H54 (cell line): ENCODE measurements around the gene OPN1MW3.

ENCODE experiments used
- DNase-seq: peaks from one replicate; pipeline ENCODE4 v3.0.0; 2011; ENCODE audit warnings: low spot score, mixed read lengths; ENCODE audit not compliant: insufficient read length
- FAIRE-seq: peaks from 3 replicates; lab custom pipeline; 2011; peaks lifted over from hg19 to GRCh38; lab: Jason Lieb, UNC
- POLR2A ChIP-seq: IDR thresholded peaks from 2 replicates; pipeline ENCODE4 v1.6.1; 2011; ENCODE audit warnings: low read depth, mild to moderate bottlenecking, low read length

Gene OPN1MW3

DNA sequence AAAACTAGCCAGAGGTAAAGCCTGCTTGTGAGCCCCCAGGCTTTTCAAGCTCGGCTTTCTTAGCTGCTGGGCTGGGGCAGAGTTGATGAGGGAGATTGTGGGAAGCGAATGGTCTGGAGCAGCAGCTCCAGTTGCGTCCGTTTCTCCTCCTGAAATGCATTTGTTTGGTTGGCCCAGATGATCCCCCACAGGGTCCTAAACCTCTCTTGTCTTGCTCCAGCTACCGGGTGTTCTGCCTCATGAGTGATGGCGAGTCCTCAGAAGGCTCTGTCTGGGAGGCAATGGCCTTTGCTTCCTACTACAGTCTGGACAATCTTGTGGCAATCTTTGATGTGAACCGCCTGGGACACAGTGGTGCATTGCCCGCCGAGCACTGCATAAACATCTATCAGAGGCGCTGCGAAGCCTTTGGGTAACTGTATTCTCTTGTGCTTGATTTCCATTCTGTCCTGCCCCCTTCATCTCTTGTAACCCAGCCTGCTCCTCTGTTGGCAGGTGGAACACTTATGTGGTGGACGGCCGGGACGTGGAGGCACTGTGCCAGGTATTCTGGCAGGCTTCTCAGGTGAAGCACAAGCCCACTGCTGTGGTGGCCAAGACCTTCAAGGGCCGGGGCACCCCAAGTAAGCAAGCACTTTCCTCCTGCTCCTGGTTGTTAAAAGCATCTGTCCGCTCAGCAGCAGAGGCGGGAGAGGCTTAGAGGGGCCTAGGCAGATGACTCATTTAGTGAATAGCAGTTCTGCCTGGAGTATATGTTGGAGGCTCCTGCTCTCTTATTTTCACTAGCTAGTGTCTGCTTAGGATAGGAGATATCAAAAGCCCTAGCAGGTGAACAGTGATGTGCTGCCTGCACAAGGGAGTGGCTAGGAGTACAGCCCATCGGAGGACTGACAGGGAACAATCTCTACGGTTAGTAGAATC is 53.5 kb downstream of the OPN1MW3 start:
- no peak for FAIRE-seq
- no peak for DNase-seq
- no peak for TF ChIP-seq POLR2A

DNA sequence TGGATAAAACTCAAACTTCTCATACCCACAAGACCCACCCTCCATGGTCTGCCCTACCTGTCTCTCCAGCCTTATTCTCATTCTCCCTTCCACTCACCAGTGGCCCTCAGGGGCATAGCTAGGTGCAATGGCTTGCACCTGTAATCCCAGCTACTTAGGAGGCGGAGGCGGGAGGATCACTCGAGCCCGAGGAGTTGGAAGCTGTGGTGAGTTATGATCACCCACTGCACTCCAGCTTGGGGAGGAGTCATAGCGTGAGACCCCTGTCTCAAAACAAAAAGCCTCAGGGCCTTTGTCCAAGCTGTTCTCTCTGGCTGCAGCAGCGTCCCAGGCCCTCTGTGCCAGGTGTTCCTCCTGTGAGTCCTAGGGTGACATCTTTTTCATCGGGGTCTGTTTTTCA is 54.7 kb downstream of the OPN1MW3 start:
- FAIRE-seq (no peak), DNase-seq (no peak)
- no peak for TF ChIP-seq POLR2A

DNA sequence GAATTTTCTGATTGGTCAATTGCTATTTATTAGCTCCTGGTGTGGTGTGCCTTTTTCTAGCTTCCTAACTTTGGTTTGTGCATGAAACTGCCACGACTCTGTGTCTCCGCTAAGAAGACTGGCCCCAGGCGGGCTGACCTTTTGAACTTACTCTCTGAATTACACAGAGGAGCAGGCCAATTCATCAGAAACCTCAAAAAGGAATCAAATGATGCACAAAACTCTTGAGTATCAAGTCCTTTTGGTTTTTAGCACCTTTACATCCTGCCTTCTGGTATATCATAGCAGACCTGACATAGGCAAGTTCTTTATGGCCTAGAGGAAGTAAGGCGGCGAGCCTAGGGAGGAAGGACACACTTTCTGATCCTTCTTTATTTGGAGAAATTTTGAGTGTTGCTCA is 55.8 kb downstream of the OPN1MW3 start:
- FAIRE-seq (no peak), DNase-seq (no peak)

DNA sequence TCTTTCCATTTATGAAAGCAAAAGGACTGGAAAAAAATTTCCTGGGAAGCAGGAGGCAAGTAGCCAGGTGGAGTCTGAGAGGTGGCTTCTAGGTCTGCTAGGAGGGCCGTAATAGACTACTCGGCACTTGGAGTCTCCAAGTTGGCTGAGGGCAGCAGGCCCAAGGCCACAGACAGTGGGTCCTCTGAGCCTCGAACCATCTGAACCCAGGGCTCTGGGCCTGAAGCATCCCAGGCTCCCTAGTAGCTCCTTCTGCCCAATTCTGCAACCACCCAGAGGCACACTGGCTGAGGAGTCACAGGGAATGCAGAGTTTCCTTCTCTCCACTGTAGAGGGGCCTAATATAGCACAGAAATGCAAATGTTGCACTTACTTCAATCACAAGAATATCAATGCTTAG is 58.0 kb downstream of the OPN1MW3 start:
- no peak for DNase-seq
- no peak for FAIRE-seq
- TF ChIP-seq POLR2A: no peak

More for the DNA sequence above, 55.8 kb downstream of the OPN1MW3 start:
- no peak for TF ChIP-seq POLR2A

DNA sequence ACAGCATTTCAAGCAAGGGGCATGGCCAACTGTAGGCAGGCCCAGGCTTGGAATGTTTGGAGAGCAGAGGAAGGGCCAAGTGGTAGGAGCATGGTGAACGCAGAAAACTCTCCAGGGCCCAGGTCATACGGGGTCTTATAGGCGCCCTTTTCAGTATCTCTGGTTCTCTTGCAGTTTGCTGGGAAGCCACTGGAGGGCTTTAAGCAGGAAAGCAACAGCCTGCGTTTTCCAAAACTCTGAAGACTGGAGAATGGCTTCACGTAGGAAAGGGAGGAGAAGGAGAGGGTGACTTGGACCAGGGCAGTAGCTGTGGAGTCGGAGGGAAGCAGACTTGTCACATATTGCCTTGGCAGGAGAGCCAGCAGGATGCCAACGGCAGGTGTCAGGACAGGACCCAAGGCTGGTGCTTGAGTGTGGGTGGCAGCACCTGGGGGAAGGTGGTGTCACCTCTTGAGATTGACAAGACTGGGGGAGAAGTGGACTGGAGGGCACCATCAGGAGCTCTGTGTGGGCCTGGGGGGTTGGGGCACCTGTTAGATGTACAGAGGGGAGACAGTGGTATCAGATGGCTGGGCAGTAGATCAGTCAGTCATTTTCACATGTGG is 60.1 kb downstream of the OPN1MW3 start:
- no peak for DNase-seq
- no peak for FAIRE-seq
- TF ChIP-seq POLR2A: no peak

DNA sequence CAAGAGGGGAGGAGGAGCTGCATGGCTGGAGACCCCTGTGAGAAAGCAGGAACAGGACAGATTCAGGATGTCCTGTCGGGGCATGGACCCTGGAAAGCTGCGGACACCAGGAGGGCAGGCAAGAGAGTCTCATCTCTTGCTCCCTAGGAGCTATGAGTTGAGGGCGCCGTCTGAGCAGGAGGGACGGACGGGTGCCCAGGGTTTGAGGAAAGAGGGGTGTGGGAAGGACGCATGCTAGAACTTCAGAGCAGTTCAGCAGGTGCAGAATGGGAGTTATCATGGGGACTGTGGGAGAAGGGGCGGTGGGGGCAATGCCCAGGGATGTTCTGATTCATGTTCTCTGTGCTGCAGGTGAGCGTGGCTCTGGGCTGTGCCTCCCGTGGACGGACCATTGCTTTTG is 63.0 kb downstream of the OPN1MW3 start:
- no peak for FAIRE-seq
- DNase-seq: no peak
- TF ChIP-seq POLR2A: no peak
